Effector memory CD4-positive, alpha-beta T cell (primary cell): ENCODE results near the gene ZBP1.

Experiments used
- DNase-seq, 3 donors: peaks; one replicate each; pipeline ENCODE4 v3.0.0-alpha.2; 2020
- H3K27ac ChIP-seq: 2 replicates; pipeline ENCODE4 v1.7.0; 2013; ENCODE audit warnings: mild to moderate bottlenecking, low read length, moderate library complexity; ENCODE audit not compliant: insufficient read depth, poor library complexity, severe bottlenecking
- H3K27me3 ChIP-seq: replicated peaks from 2 replicates; pipeline ENCODE4 v1.7.0; 2013; ENCODE audit warnings: mild to moderate bottlenecking, low read length; ENCODE audit not compliant: insufficient read depth, control insufficient read depth, poor library complexity, severe bottlenecking
- H3K36me3 ChIP-seq: 2 replicates; pipeline ENCODE4 v1.7.0; 2013; ENCODE audit warnings: mild to moderate bottlenecking, low read length, moderate library complexity; ENCODE audit not compliant: control insufficient read depth, insufficient read depth
- H3K4me1 ChIP-seq: 2 replicates; pipeline ENCODE4 v1.7.0; 2013; ENCODE audit warnings: low read length, mild to moderate bottlenecking; ENCODE audit not compliant: control insufficient read depth, insufficient read depth, poor library complexity, severe bottlenecking
- H3K4me3 ChIP-seq: 2 replicates; pipeline ENCODE4 v1.7.0; 2013; ENCODE audit warnings: low read length, low read depth, mild to moderate bottlenecking; ENCODE audit not compliant: insufficient read depth, poor library complexity, severe bottlenecking
- H3K9me3 ChIP-seq: 2 replicates; pipeline ENCODE4 v1.7.0; 2013; ENCODE audit warnings: mild to moderate bottlenecking, low read length, moderate library complexity; ENCODE audit not compliant: control insufficient read depth

ZBP1 gene

GRCh38 chr20:57590485-57591288 is 29.5 kb downstream of the ZBP1 start:
- Histone ChIP-seq H3K36me3 (no peaks in the 10 kb centered on the region), H3K27me3 (peaks cover 2% of the 10 kb centered on the region), H3K27ac (no peak overlapping the region), H3K9me3 (no peaks in the 10 kb centered on the region), H3K4me3 (no peak overlapping the region), H3K4me1 (no peaks in the 10 kb centered on the region)
- DNase-seq: no peak

GRCh38 chr20:57589728-57590484 is 30.3 kb downstream of the ZBP1 start:
- Histone ChIP-seq H3K36me3 (no peaks in the 10 kb centered on the region), H3K27ac (no peak overlapping the region), H3K27me3 (peaks cover 8% of the 10 kb centered on the region), H3K4me1 (no peaks in the 10 kb centered on the region), H3K4me3 (no peak overlapping the region), H3K9me3 (no peaks in the 10 kb centered on the region)
- DNase-seq: no peak

GRCh38 chr20:57589123-57589727 is 31.0 kb downstream of the ZBP1 start:
- Histone ChIP-seq H3K27me3 (peaks cover 8% of the 10 kb centered on the region), H3K9me3 (no peaks in the 10 kb centered on the region), H3K4me3 (no peak overlapping the region), H3K4me1 (no peaks in the 10 kb centered on the region), H3K36me3 (no peaks in the 10 kb centered on the region), H3K27ac (no peak overlapping the region)
- no peak for DNase-seq

DNA sequence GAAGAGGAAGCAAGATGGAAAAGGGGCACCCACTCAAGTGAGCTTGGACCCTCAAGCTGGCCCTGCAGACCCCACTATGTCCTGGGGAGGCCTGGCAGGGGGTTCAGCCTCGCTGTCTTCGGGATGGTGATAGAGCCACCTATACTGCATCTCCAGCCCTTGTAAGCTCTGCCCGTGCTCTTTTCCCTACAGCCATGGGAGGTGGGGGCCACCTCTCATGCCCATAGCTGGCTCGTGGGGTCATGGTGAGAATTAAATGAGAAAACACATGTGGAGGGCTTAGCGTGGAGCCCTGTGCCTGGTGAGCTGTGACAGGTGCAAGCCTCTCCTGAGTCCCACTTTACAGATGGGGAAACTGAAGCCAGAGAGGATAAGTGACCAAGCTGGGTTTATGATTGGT is 31.6 kb downstream of the ZBP1 start:
- Histone ChIP-seq H3K4me3 (no peak overlapping the region), H3K9me3 (no peaks in the 10 kb centered on the region), H3K4me1 (no peaks in the 10 kb centered on the region), H3K36me3 (no peaks in the 10 kb centered on the region), H3K27me3 (peaks cover 8% of the 10 kb centered on the region), H3K27ac (no peak overlapping the region)
- DNase-seq: no peak

DNA sequence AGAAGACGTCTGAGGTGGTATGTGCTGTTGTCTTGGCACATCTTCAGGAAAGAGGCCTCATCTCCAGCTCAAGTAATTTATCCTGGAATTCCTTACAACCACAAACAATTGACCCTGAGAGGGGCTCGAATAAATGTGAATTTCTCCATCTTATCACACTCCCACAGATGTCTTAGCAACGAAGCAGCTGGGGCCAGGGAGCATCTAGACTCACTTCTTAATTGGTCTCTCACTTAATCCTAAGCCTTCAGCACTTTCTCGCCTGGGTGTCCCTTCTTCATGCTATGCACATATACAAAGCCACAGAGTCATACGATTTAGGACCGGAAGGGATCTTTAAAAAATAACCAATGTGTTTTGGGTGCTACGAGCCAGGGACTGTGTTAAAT is 32.2 kb downstream of the ZBP1 start:
- Histone ChIP-seq H3K27me3 (peaks cover 8% of the 10 kb centered on the region), H3K4me3 (no peak overlapping the region), H3K36me3 (no peaks in the 10 kb centered on the region), H3K4me1 (no peaks in the 10 kb centered on the region), H3K9me3 (no peaks in the 10 kb centered on the region), H3K27ac (no peak overlapping the region)
- DNase-seq: no peak

- peaks cover 8% of the 10 kb centered on the region for H3K27me3 ChIP-seq
These were observed 32.8 kb downstream of the ZBP1 start for GRCh38 chr20:57587278-57587988.

DNA sequence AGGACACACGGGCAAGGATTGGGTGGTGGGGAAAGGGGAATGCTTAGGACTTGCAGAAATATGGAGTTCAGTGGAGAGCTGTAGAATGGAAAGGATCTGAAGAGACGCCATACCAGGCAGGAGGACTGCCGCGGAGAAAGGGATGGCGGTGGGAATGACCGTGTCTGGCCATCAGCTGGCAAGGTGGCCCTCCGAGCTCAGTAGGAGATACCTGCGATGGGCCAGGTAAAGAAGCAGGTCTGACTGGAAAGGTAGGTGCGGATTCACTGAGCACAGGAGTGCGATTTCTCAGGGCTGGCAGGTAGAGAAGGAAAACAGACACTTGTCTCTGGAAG is 33.3 kb downstream of the ZBP1 start:
- Histone ChIP-seq H3K4me1 (no peaks in the 10 kb centered on the region), H3K36me3 (no peaks in the 10 kb centered on the region), H3K27me3 (peaks cover 9% of the 10 kb centered on the region), H3K4me3 (no peak overlapping the region), H3K27ac (no peak overlapping the region), H3K9me3 (no peaks in the 10 kb centered on the region)
- DNase-seq: no peak

More at GRCh38 chr20:57587278-57587988, 32.8 kb downstream of the ZBP1 start:
- Histone ChIP-seq H3K27ac (no peak overlapping the region), H3K4me1 (no peaks in the 10 kb centered on the region), H3K4me3 (no peak overlapping the region), H3K9me3 (no peaks in the 10 kb centered on the region), H3K36me3 (no peaks in the 10 kb centered on the region)
- no peak for DNase-seq

DNA sequence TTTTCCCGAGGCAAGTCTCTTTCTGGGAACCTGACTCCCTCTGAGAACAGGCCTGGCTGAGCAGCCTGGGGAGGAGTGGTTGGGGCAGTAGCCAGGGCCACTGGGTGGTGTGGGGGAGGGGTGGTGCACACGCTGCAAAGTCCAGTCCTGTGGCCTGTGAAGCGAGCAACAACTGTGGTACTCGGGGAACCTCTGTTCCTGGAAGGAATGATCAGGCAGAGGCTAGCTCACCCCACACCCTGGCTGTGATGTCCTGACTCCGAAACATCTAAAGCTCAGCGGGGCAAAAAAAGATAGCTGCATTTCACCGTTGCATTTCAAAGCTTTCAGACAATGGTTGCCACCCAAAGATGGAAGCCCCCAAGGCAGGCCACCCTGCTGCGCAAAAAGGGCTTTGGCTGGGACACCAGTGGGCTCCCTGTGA is 33.8 kb downstream of the ZBP1 start:
- Histone ChIP-seq H3K27me3 (peaks cover 14% of the 10 kb centered on the region), H3K4me1 (no peaks in the 10 kb centered on the region)

DNA sequence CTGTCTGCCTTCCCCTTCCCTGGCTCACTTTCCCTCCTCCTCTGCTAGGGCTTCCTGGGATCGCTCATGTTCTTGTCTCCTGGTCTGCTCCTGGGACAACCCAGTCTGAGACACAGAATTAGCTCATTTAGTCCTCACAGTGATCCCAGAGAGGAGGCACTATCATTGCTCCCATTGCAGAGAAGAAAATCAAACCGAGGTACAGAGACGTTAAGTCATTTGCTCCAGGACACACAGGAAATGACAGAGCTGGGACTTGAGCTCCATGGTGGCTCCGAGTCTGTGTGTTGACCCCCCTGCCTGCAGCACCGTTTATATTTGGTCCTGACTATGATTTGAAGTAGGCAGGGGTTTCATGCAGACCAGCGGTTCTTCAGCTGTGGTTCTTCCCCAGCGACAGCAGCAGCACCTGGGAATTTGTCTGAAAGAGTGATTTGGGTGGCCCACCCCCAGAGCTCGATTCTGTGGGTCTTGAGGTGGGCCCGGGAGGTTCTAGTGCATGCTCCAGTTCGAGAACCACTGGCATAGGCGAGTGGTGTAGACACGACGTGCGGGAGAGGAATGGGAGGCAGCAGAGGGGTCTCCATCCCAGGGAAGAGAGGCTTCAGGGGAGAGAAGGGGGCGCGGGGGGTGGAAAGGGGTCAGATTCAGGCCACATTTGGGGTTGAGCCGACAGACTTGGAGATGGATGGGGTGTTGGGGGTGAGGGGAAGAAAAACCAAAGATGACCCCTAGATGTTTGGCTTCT is 34.6 kb downstream of the ZBP1 start:
- Histone ChIP-seq H3K4me3 (no peak overlapping the region), H3K27me3 (peaks cover 14% of the 10 kb centered on the region), H3K36me3 (no peaks in the 10 kb centered on the region), H3K9me3 (no peaks in the 10 kb centered on the region), H3K4me1 (no peaks in the 10 kb centered on the region), H3K27ac (no peak overlapping the region)
- no peak for DNase-seq

More for the DNA sequence above, 33.8 kb downstream of the ZBP1 start:
- DNase-seq: no peak
- no peaks in the 10 kb centered on the region for H3K9me3 ChIP-seq
- H3K27ac ChIP-seq: no peak overlapping the region
- H3K36me3 ChIP-seq: no peaks in the 10 kb centered on the region
- H3K4me3 ChIP-seq: no peak overlapping the region
